Activated CD4-positive, alpha-beta T cell treated with anti-CD3 and anti-CD28 coated beads for 36 hours (primary cell): Measurements from ENCODE around the gene TTN. TPM values are rescaled to one million over a fixed set of nuclear protein-coding genes. Genes with fewer than 3 reads are reported as not detected.
"Not testable (repeated sequence)": the region's sequence is repeated elsewhere in the genome, so short reads cannot be mapped to it uniquely, and the experiment has no call there.

ENCODE experiments used
- ATAC-seq: fragments of 200-7000 bp; cut with Tn5 transposase; one replicate; pipeline ENCODE4 v1.10.0; 2021; ENCODE audit warnings: mild to moderate bottlenecking, moderate library complexity
- CTCF ChIA-PET: fragments of 350-600 bp; sonication (Branson Sonifier 250); formaldehyde crosslinking; loops from one replicate; lab custom pipeline; 2021; ENCODE audit warnings: antibody characterized with exemption; lab: Charles Lee
- POLR2A ChIA-PET: fragments of 350-600 bp; sonication (Branson Sonifier 250); formaldehyde crosslinking; loops from one replicate; lab custom pipeline; 2021; ENCODE audit warnings: antibody characterized with exemption, inconsistent platforms; lab: Charles Lee
- DNase-seq: peaks from one replicate; pipeline ENCODE4 v3.0.0-alpha.2; 2020
- H3K27ac Mint-ChIP-seq: one replicate; pipeline ENCODE4 v1.8.0; 2021; ENCODE audit warnings: mixed read lengths
- H3K27me3 Mint-ChIP-seq: one replicate; pipeline ENCODE4 v1.8.0; 2021; ENCODE audit warnings: mixed read lengths
- H3K36me3 Mint-ChIP-seq: one replicate; pipeline ENCODE4 v1.8.0; 2021; ENCODE audit warnings: low read depth, mixed read lengths
- H3K4me1 Mint-ChIP-seq: one replicate; pipeline ENCODE4 v1.8.0; 2021; ENCODE audit warnings: mixed read lengths
- H3K4me3 Mint-ChIP-seq: one replicate; pipeline ENCODE4 v1.8.0; 2021; ENCODE audit warnings: mild to moderate bottlenecking, moderate library complexity, mixed read lengths
- H3K9me3 Mint-ChIP-seq: one replicate; pipeline ENCODE4 v1.8.0; 2021; ENCODE audit warnings: low read depth, mixed read lengths
- intact Hi-C, 2 experiments: fragments of 100-400 bp; cut with DNase I in 1 of 2; cut with micrococcal nuclease in 1 of 2; formaldehyde crosslinking; loops; one replicate each; pipeline versions ENCODE4 v1.14.2 to v1.15.1; 2022 to 2024; cut with DNase I, micrococcal nuclease
- total RNA-seq, 2 experiments: library from RNA; stranded (reverse); gene quantifications; one replicate each; pipeline ENCODE4 v1.2.3, GENCODE V29; 2021

TTN gene
- total RNA-seq, 2 experiments from 2014 or later: 1.6 to 3.1 TPM

GRCh38 chr2:178666458-178666857, 140.8 kb downstream of the TTN start:
- POLR2A ChIA-PET: no interaction called here
- Mint-ChIP-seq H3K36me3 (no peaks in the 10 kb centered on the region), H3K27me3 (no peaks in the 10 kb centered on the region), H3K27ac (no peak overlapping the region), H3K4me3 (no peak overlapping the region), H3K9me3 (no peaks in the 10 kb centered on the region), H3K4me1 (no peaks in the 10 kb centered on the region)
- ATAC-seq (no peak), DNase-seq (no peak)
- intact Hi-C loops: no loop called here
- CTCF ChIA-PET: interaction anchor here (1.1 kb wide), 1 partner anchor 229 kb away, joined by 3 read pairs; no protein-coding TSS in a partner anchor

- H3K36me3 Mint-ChIP-seq, H3K4me1 Mint-ChIP-seq, H3K27ac Mint-ChIP-seq, H3K27me3 Mint-ChIP-seq, intact Hi-C loops, DNase-seq, H3K9me3 Mint-ChIP-seq, POLR2A ChIA-PET, H3K4me3 Mint-ChIP-seq, ATAC-seq, CTCF ChIA-PET: not testable (repeated sequence)
These were observed 148.7 kb downstream of the TTN start for GRCh38 chr2:178658480-178658879.

- H3K4me1 Mint-ChIP-seq: no peaks in the 10 kb centered on the region
- POLR2A ChIA-PET: no interaction called here
- no peak for DNase-seq
- CTCF ChIA-PET: no interaction called here
- no peak overlapping the region for H3K4me3 Mint-ChIP-seq
- no peaks in the 10 kb centered on the region for H3K9me3 Mint-ChIP-seq
- no peaks in the 10 kb centered on the region for H3K27me3 Mint-ChIP-seq
- H3K27ac Mint-ChIP-seq: no peak overlapping the region
- no peak for ATAC-seq
- peaks cover 6% of the 10 kb centered on the region for H3K36me3 Mint-ChIP-seq
- intact Hi-C loops: no loop called here
These were observed 156.7 kb downstream of the TTN start for GRCh38 chr2:178650554-178650953.

- Mint-ChIP-seq H3K36me3 (peaks cover 6% of the 10 kb centered on the region), H3K9me3 (no peaks in the 10 kb centered on the region), H3K27me3 (no peaks in the 10 kb centered on the region), H3K4me1 (no peaks in the 10 kb centered on the region), H3K27ac (no peak overlapping the region), H3K4me3 (no peak overlapping the region)
- no peak for ATAC-seq
- POLR2A ChIA-PET: no interaction called here
- intact Hi-C loops: loop anchor here in 1 of 2 experiments (5.0 kb wide), 1 partner anchor 163 kb away; the partner anchor contains the start of gene PLEKHA3
- no peak for DNase-seq
- CTCF ChIA-PET: interaction anchor here (0.9 kb wide), 1 partner anchor 16 kb away, joined by 3 read pairs; no protein-coding TSS in a partner anchor
These were observed 162.3 kb downstream of the TTN start for GRCh38 chr2:178644919-178645318.

- Mint-ChIP-seq H3K4me1 (no peaks in the 10 kb centered on the region), H3K27me3 (no peaks in the 10 kb centered on the region), H3K27ac (no peak overlapping the region), H3K4me3 (no peak overlapping the region), H3K9me3 (no peaks in the 10 kb centered on the region), H3K36me3 (no peaks in the 10 kb centered on the region)
- DNase-seq (no peak), ATAC-seq (no peak)
- ChIA-PET CTCF (interaction anchor here (0.5 kb wide), 1 partner anchor 699 kb away, joined by 3 read pairs; no protein-coding TSS in a partner anchor), POLR2A (interaction anchor here (0.7 kb wide), 1 partner anchor 1352 kb away, joined by 3 read pairs; no protein-coding TSS in a partner anchor)
- intact Hi-C loops: loop anchor here in 1 of 2 experiments (5.0 kb wide), 1 partner anchor 159 kb away; the partner anchor contains the start of gene PLEKHA3
These were observed 165.7 kb downstream of the TTN start for GRCh38 chr2:178641498-178641897.

GRCh38 chr2:178635897-178636296, 171.3 kb downstream of the TTN start:
- intact Hi-C loops: no loop called here
- peaks cover 3% of the 10 kb centered on the region for H3K36me3 Mint-ChIP-seq
- no peak overlapping the region for H3K27ac Mint-ChIP-seq
- CTCF ChIA-PET: no interaction called here
- ATAC-seq (no peak), DNase-seq (no peak)
- H3K27me3 Mint-ChIP-seq: no peaks in the 10 kb centered on the region
- no peaks in the 10 kb centered on the region for H3K9me3 Mint-ChIP-seq
- no peak overlapping the region for H3K4me3 Mint-ChIP-seq
- H3K4me1 Mint-ChIP-seq: no peaks in the 10 kb centered on the region
- POLR2A ChIA-PET: no interaction called here

- Mint-ChIP-seq H3K4me3 (no peak overlapping the region), H3K4me1 (no peaks in the 10 kb centered on the region), H3K27me3 (no peaks in the 10 kb centered on the region), H3K27ac (no peak overlapping the region), H3K36me3 (peaks cover 5% of the 10 kb centered on the region), H3K9me3 (no peaks in the 10 kb centered on the region)
- CTCF ChIA-PET: no interaction called here
- intact Hi-C loops: no loop called here
- POLR2A ChIA-PET: no interaction called here
- no peak for ATAC-seq
- no peak for DNase-seq
These were observed 174.5 kb downstream of the TTN start for GRCh38 chr2:178632729-178633128.

GRCh38 chr2:178630581-178630980, 176.6 kb downstream of the TTN start:
- no peak for ATAC-seq
- H3K4me3 Mint-ChIP-seq: no peak overlapping the region
- ChIA-PET POLR2A (no interaction called here), CTCF (no interaction called here)
- H3K27ac Mint-ChIP-seq: no peak overlapping the region
- no peaks in the 10 kb centered on the region for H3K27me3 Mint-ChIP-seq
- DNase-seq: no peak
- no peaks in the 10 kb centered on the region for H3K4me1 Mint-ChIP-seq
- H3K9me3 Mint-ChIP-seq: no peaks in the 10 kb centered on the region
- H3K36me3 Mint-ChIP-seq: peaks cover 5% of the 10 kb centered on the region
- intact Hi-C loops: no loop called here

GRCh38 chr2:178629463-178629862, 177.8 kb downstream of the TTN start:
- no peak overlapping the region for H3K27ac Mint-ChIP-seq
- intact Hi-C loops: no loop called here
- CTCF ChIA-PET: interaction anchor here (1.0 kb wide), 1 partner anchor 15 kb away, joined by 3 read pairs; no protein-coding TSS in a partner anchor
- H3K9me3 Mint-ChIP-seq: no peaks in the 10 kb centered on the region
- no peak for DNase-seq
- no peaks in the 10 kb centered on the region for H3K27me3 Mint-ChIP-seq
- peaks cover 5% of the 10 kb centered on the region for H3K36me3 Mint-ChIP-seq
- POLR2A ChIA-PET: no interaction called here
- H3K4me3 Mint-ChIP-seq: no peak overlapping the region
- ATAC-seq: no peak
- H3K4me1 Mint-ChIP-seq: no peaks in the 10 kb centered on the region

GRCh38 chr2:178628605-178629004, 178.6 kb downstream of the TTN start:
- CTCF ChIA-PET: interaction anchor here (0.6 to 1.0 kb wide), 2 partner anchors 16 to 516 kb away, joined by 3 to 4 read pairs; no protein-coding TSS in a partner anchor
- ATAC-seq (no peak), DNase-seq (no peak)
- peaks cover 5% of the 10 kb centered on the region for H3K36me3 Mint-ChIP-seq
- H3K27me3 Mint-ChIP-seq: no peaks in the 10 kb centered on the region
- H3K27ac Mint-ChIP-seq: no peak overlapping the region
- H3K9me3 Mint-ChIP-seq: no peaks in the 10 kb centered on the region
- no peak overlapping the region for H3K4me3 Mint-ChIP-seq
- H3K4me1 Mint-ChIP-seq: no peaks in the 10 kb centered on the region
- intact Hi-C loops: no loop called here
- POLR2A ChIA-PET: no interaction called here

GRCh38 chr2:178627401-178627800, 179.8 kb downstream of the TTN start:
- POLR2A ChIA-PET: no interaction called here
- intact Hi-C loops: no loop called here
- no peaks in the 10 kb centered on the region for H3K9me3 Mint-ChIP-seq
- H3K27ac Mint-ChIP-seq: no peak overlapping the region
- H3K27me3 Mint-ChIP-seq: no peaks in the 10 kb centered on the region
- no peaks in the 10 kb centered on the region for H3K4me1 Mint-ChIP-seq
- ATAC-seq (no peak), DNase-seq (no peak)
- no peak overlapping the region for H3K4me3 Mint-ChIP-seq
- H3K36me3 Mint-ChIP-seq: peaks cover 2% of the 10 kb centered on the region
- CTCF ChIA-PET: no interaction called here

- Mint-ChIP-seq H3K9me3 (no peaks in the 10 kb centered on the region), H3K27ac (no peak overlapping the region)
- no peak for ATAC-seq
These were observed 191.3 kb downstream of the TTN start for GRCh38 chr2:178615969-178616368.

More at GRCh38 chr2:178615969-178616368, 191.3 kb downstream of the TTN start:
- intact Hi-C loops: no loop called here
- Mint-ChIP-seq H3K36me3 (peaks cover 41% of the 10 kb centered on the region), H3K27me3 (no peaks in the 10 kb centered on the region), H3K4me3 (no peak overlapping the region), H3K4me1 (no peaks in the 10 kb centered on the region)
- ChIA-PET CTCF (no interaction called here), POLR2A (no interaction called here)
- no peak for DNase-seq
